T47D (cell line): ENCODE data around the gene ARL15.

Source experiments
- DNase-seq, 2 experiments: peaks; one replicate each; pipeline versions ENCODE4 v3.0.0 to v3.0.0-alpha.2; 2011 to 2012; ENCODE audit warnings: low read depth in 1 of 2, low spot score in 1 of 2
- JUND ChIP-seq: IDR thresholded peaks from 2 replicates; pipeline ENCODE4 v1.6.1; 2012; ENCODE audit warnings: low read depth
- in situ Hi-C: cut with HindIII; loops from 2 replicates; pipeline ENCODE4 v1.10.0; 2016; ENCODE audit warnings: low sequenced_read_pairs, low pct_unique_long_range_greater_than_20kb

Gene ARL15

GRCh38 chr5:54247226-54247625 lies 63.1 kb downstream of the ARL15 start:
- no peak for TF ChIP-seq JUND
- in situ Hi-C loops: no loop called here
- DNase-seq: no peak

GRCh38 chr5:54243483-54244080 lies 66.8 kb downstream of the ARL15 start:
- no peak for TF ChIP-seq JUND
- peak in 1 of 2 experiments; percentile 62 for DNase-seq
- in situ Hi-C loops: no loop called here

GRCh38 chr5:54242297-54242696 lies 68.1 kb downstream of the ARL15 start:
- TF ChIP-seq JUND: no peak
- in situ Hi-C loops: no loop called here
- DNase-seq: no peak

DNA sequence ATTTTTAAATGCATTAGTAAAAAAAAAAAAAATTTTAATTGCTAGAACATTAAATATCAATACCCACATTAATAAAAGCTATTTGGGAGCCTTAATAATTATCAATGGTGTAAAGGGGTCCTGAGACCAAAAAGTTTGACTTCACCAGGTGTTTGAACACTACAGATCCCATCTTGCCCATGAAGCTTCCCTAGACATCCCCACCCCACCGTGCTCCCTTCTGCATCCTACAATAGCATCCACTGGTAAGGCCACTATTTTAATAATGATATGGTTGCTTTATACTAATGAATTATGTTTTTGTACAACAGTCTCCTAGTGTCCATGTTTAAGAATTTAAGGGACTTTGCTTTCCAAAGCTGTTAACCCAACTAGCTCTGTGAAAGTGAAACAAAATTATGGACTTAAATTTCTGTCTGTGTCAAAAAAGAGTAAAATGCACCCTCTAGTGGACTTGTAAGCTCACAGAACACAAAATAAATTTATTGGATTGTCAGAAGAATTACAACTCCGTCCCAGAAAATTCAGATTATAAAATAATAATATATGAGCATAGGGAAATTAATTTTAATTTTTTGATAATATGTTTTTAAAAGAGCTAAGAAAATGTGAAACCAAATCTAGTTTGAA lies 76.0 kb downstream of the ARL15 start:
- in situ Hi-C loops: no loop called here
- peak; percentile 26 to 53 for DNase-seq
- TF ChIP-seq JUND: no peak

DNA sequence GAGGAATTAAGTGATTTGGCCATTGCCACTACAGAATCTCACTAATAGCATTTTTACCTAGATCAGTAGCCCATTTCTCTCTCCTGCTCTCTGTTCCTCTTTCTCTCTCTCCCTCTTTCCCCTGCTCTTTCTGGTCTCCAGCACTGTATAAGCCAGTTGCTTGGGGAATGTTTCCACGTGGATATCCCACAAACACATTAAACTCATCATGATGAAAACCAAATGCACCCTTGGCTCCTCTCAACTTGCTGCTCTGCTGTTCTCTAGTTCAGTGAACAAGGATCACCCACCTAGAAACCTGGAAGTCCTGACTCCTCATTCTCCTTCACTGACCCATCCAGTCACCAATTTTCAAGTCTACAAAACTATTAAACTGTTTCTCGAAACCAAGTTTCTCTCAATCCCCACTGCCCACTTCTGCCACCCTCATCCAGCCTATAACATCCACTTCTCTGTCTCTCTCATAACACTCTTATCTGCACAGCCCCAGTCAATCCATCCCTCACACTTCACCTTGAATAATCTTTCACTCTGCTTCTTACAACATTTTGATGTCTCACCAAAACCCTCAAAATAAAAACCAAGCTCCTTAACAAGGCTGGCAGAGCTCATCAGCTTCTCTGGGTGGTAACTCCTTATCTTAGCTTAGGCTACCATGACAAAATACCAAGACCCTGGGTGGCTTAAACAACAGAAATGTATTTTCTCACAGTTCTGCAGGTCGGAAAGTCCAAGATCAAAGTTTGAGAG lies 79.3 kb downstream of the ARL15 start:
- no peak for TF ChIP-seq JUND
- in situ Hi-C loops: no loop called here
- DNase-seq: no peak

- DNase-seq: peak; percentile 28 to 76
- in situ Hi-C loops: no loop called here
- TF ChIP-seq JUND: no peak
Measured at GRCh38 chr5:54229041-54229780, 81.2 kb downstream of the ARL15 start.

- in situ Hi-C loops: no loop called here
- TF ChIP-seq JUND: no peak
- no peak for DNase-seq
Measured at GRCh38 chr5:54227759-54228158, 82.6 kb downstream of the ARL15 start.

DNA sequence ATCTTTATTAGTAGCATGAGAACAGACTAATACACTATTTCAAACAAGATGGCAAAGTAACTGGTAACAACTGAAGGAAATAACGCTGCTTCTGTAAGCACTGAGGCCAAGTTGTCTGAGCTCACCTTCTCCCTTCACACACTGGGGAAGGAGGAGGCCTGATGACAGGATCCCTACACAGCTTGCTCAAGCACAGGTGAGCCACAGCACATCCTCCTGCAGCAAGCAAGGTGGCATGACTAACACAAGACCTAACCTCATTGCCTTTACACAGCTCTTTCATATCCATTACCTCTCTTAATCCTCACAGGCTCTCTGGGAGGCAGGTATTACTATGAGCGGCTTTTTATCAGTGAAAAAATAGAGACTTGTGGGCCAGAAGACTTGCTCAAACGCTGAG lies 83.3 kb downstream of the ARL15 start:
- no peak for DNase-seq
- TF ChIP-seq JUND: no peak
- in situ Hi-C loops: no loop called here

GRCh38 chr5:54226215-54226614 lies 84.2 kb downstream of the ARL15 start:
- in situ Hi-C loops: no loop called here
- DNase-seq: no peak
- no peak for TF ChIP-seq JUND

DNA sequence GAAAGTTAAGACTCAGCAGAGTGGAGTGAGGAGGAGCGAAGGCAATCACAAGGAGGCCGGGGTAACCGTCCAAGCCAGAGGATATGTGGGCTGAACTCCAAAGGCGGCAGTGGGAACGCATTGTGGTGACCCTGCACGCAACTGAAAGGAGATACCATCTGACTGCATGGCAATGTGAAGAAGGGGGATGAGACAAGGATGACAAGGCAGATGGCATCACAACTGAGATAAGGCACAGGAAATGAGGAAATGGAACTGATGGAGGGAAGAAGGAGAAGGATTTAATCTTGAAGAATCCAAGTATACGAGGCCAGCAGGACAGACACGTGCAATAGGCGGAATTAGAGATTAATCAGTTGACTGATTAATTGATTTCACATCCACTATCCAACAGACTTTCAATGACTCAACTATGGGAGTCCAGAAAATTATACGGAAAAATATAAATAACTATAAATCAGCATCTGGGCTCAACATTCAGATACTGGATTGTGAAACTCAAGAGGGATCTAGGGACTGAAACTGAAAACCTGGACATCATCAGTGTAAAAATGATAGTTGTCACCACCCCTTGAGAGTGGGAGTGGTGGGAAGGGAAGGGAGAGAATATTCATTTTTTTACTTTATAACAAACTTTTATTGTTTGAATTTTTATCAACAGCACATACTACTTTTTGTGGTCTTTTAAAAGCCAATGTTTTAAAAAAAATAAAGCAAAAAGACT lies 86.1 kb downstream of the ARL15 start:
- no peak for DNase-seq
- TF ChIP-seq JUND: no peak
- in situ Hi-C loops: no loop called here

- in situ Hi-C loops: no loop called here
- no peak for DNase-seq
- TF ChIP-seq JUND: no peak
Measured at GRCh38 chr5:54222336-54222735, 88.0 kb downstream of the ARL15 start.

- DNase-seq: no peak
- in situ Hi-C loops: no loop called here
- no peak for TF ChIP-seq JUND
Measured at GRCh38 chr5:54221135-54221534, 89.2 kb downstream of the ARL15 start.
